IMR-90 (cell line): ENCODE data around the gene ELFN1.

Experiments
- BHLHE40 ChIP-seq: fragments of 150-350 bp; IDR thresholded peaks from 2 replicates; pipeline ENCODE4 v1.6.1; 2016; ENCODE audit warnings: mild to moderate bottlenecking, low read depth, low read length
- RFX5 ChIP-seq: IDR thresholded peaks from 2 replicates; pipeline ENCODE4 v1.8.0; 2012; ENCODE audit warnings: low read depth, mild to moderate bottlenecking, low read length, moderate library complexity

GRCh38 chr7:1676550-1677078, 6.5 kb downstream of the ELFN1 start:
- TF ChIP-seq RFX5 (no peak), BHLHE40 (no peak)
